MM.1S (cell line): ENCODE data around the gene POPDC2.

Source experiments
- CTCF ChIP-seq: fragments of 300-600 bp; sonication (generic); IDR thresholded peaks from 2 replicates; pipeline ENCODE4 v1.5.1; 2016; ENCODE audit warnings: antibody characterized with exemption, low read length, mixed read lengths
- EZH2 ChIP-seq: fragments of 300-600 bp; sonication (generic); optimal IDR thresholded peaks from 2 replicates; pipeline ENCODE3; 2017; ENCODE audit warnings: low read depth, mild to moderate bottlenecking, antibody characterized with exemption, low read length, mixed read lengths
- EZH2phosphoT487 ChIP-seq: fragments of 300-600 bp; sonication (generic); IDR thresholded peaks from 2 replicates; pipeline ENCODE4 v1.6.1; 2018; ENCODE audit warnings: antibody characterized with exemption, low read length

- TF ChIP-seq CTCF (no peak), EZH2 (no peak), EZH2phosphoT487 (no peak)
Observed at GRCh38 chr3:119664370-119664769, 4.0 kb upstream of the POPDC2 start.
